Measurements from ENCODE around the gene BAIAP3.

The BAIAP3 gene

DNA sequence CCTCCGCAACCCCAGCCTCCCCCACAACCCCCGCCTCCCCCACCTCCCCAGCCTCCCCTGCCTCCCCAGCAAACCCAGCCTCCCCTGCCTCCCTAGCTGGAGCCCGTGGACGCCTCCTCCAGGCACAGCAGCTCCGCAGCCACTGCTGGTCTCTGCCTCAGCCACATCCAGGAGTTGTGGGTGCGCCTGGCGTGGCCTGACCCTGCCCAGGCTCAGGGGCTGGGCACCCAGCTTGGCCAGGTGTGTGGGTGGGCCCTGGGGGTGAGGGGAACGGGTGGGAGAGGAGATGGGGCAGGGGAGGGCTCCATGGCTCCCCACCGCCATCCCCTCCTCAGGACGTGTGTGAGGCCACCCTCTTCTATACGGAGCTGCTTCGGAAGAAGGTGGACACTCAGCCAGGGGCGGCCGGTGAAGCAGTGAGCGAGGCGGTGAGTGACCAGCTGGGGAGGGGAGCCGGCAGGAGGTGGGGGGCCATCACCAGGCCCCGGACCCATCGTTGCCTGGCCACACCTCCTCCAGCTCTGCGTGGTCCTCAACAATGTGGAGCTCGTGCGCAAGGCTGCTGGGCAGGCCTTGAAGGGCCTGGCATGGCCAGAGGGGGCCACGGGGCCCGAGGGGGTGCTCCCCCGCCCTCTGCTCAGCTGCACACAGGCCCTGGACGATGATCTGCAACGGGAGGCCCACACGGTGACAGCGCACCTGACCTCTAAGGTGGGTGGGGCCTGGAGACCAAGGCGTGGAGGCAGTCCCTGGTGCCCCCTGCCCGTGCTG lies 12.4 kb downstream of the BAIAP3 start:
- DNase-seq (ENCODE audit: low spot score) (no peak), FAIRE-seq (no peak)

DNA sequence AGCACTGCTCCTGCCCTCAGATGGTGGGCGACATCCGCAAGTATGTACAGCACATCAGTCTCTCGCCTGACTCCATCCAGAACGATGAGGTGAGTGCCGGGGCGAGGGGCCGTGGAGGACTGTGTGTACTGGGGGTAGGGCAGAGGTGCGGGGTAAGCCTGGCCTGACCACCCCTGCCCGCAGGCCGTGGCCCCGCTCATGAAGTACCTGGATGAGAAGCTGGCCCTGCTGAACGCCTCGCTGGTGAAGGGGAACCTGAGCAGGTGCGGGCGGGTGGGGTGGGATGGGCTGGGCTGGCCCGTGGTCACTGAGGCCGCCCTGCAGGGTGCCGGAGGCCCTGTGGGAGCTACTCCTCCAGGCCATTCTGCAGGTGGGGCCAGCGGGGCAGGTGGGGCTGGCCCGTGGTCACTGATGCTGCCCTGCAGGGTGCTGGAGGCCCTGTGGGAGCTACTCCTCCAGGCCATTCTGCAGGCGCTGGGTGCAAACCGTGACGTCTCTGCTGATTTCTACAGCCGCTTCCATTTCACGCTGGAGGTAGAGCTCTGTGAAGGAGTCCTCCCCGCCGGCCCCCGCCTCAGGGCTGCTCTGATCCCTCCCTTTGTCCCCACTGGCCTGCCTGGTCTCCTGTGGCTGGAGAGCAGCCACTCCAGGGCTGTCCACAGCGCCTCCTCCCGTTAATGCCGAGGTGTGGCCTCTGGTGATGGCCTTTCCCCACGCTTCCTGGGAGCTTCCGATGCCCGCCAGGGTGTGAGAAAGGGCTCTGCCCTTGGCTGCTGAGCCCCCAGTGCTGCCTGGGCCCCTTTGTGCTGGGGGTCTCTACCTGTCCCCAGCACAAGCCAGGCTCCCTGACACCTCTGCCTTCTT lies 13.2 kb downstream of the BAIAP3 start:
- DNase-seq (ENCODE audit: low spot score) (no peak), FAIRE-seq (no peak)

DNA sequence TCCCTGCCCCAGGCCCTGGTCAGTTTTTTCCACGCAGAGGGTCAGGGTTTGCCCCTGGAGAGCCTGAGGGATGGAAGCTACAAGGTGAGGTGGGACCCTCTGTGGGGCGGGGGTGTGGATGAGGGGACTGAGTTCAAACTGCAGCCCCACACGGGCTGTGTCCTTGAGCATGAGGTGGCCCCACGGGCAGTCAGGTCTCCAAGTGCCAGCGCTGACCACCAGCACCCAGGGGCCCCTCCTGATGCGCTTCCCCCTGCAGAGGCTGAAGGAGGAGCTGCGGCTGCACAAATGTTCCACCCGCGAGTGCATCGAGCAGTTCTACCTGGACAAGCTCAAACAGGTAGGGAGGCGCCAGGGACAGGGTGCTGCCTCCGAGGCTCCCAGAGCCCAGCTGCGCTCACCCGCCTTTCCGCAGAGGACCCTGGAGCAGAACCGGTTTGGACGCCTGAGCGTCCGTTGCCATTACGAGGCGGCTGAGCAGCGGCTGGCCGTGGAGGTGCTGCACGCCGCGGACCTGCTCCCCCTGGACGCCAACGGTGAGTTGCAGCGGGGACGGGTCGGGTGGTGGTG lies 13.9 kb downstream of the BAIAP3 start:
- DNase-seq (ENCODE audit: low spot score) = no peak
- no peak for FAIRE-seq

GRCh38 chr16:1347962-1348361 lies 14.5 kb downstream of the BAIAP3 start:
- FAIRE-seq (no peak), DNase-seq (ENCODE audit: low spot score) (no peak)

GRCh38 chr16:1348441-1348840 lies 15.0 kb downstream of the BAIAP3 start:
- no peak for DNase-seq (ENCODE audit: low spot score)
- no peak for FAIRE-seq

DNA sequence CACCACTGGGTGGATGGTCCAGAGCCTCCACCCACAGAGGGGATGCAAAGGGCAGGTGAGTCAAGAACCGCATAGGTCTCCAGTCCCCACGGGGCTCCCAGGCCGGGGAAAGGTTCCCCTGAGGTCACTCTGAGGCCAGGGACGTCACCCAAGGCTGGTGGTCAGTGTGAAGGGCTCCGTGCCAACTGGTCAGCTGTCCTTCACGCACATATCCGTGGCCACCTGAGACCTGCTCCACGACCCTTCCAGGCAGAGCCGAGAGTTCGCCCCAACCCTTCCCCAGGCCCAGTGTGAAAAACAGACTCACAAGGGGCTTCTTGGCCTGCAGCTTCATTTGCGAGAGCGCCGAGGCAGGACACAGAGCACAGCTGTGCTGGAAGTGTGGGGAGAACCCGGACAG lies 15.5 kb downstream of the BAIAP3 start:
- FAIRE-seq = no peak
- DNase-seq (ENCODE audit: low spot score) = no peak

DNA sequence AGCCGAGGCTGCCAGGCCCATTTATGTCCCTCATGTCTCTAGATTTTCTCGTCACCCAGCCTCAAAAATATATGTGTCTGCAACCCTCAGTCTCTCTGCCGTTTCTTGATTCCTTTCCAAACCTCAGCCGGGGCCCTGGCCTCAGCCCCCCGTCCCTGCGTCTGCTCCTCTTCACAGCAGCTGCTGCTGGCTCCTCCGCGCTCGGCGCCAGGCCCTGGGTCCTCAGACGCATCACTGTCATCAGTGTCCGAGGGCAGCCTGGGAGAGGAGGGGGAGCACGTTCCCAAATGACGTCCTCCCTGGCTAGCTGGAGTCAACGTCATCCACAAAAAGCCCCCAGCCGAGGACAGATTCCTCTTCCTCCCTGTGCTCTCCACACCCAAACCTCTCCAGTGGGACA lies 15.9 kb downstream of the BAIAP3 start:
- DNase-seq (ENCODE audit: low spot score) (no peak), FAIRE-seq (no peak)

- FAIRE-seq = no peak
- DNase-seq (ENCODE audit: low spot score) = no peak
These were observed 16.5 kb downstream of the BAIAP3 start for GRCh38 chr16:1349951-1350350.

DNA sequence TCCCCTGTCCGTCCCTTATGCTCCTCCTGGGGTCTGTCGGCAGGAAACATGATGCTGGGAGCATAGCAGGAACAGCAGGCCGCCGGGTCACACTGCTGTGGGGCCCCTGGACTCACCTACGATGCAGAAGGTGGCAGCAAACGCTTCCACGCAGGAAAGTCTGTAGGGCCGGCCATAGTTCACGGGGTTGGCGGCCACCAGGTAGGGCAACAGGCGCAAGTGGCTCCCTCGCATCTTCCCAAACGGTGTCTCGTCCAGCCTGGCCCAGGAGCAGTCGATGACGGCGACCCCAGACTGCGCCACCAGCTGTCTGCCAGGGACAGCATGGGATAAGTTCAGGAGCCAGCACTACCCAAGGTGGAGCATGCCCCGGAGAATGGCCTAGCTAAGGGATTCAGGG lies 17.2 kb downstream of the BAIAP3 start:
- no peak for DNase-seq (ENCODE audit: low spot score)
- no peak for FAIRE-seq

GRCh38 chr16:1351215-1351581 lies 17.8 kb downstream of the BAIAP3 start:
- DNase-seq (ENCODE audit: low spot score) = no peak
- FAIRE-seq = no peak

DNA sequence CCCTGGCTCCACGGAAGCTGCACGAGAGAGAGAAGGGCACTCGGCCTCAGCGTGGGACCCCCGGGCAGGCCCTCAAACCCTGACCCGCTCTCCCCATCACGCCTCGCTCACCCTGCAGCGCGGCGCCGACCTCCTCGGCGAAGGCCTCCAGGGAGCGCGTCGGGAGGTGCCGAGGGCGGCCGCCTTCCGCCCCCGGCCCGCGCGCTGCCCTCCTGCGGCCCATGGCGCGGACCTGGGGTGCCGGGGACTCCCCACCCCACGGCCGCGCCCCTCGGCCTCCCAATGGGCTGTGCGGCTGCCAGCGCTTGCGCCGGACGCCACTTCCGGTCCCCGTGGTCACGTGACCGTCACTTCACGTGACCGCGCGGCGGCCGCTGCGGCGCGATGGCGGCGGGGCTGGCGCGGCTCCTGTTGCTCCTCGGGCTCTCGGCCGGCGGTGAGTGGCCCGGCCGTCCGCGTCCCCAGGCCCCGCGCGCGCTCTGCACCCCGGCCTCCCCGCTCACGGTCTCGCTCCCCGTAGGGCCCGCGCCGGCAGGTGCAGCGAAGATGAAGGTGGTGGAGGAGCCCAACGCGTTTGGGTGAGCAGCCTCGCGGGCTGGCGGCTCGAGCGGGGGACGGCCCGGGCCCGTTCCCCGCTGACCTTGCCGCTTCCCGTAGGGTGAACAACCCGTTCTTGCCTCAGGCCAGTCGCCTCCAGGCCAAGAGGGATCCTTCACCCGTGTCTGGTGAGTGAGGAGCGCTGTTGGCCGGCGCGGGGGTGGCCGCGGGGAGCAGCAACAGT lies 18.3 kb downstream of the BAIAP3 start, which contains the start of the genes GNPTG and TSR3:
Gene GNPTG, plus strand, starts transcription at position 350 of the 781 bp plus-strand sequence. Its CDS starts 35 bp downstream, at position 385.
Gene TSR3, minus strand, starts transcription at position 297 of the 781 bp plus-strand sequence. Its CDS starts 74 bp downstream, at position 223.
- DNase-seq (ENCODE audit: low spot score) = peak; percentile 49
- no peak for FAIRE-seq

GRCh38 chr16:1354815-1355540 lies 21.5 kb downstream of the BAIAP3 start:
- no peak for DNase-seq (ENCODE audit: low spot score)
- no peak for FAIRE-seq

DNA sequence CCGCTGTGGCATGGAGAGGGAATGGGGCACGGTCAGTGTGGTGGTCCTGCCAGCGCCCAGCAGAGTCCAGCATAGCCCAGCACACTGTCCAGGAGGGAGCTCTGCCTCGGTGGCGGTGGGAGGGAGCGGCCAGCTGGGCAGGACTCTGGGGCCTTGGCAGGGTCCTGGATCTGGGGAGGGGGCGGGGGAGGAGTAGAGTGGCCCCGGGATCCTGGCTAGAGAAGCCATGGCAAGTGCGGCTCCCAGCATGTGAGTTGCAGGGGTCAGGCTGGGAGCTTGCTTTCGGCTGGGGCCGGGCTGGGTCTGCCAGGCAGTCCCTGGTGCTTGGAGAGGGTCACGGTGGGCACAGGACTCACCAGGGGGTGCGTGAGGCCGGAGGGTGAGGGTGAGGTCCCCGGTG lies 22.1 kb downstream of the BAIAP3 start:
- FAIRE-seq (no peak), DNase-seq (ENCODE audit: low spot score) (no peak)

- DNase-seq (ENCODE audit: low spot score) = no peak
- FAIRE-seq = no peak
These were observed 22.8 kb downstream of the BAIAP3 start for GRCh38 chr16:1356061-1356900.

GRCh38 chr16:1357906-1358566 lies 24.6 kb downstream of the BAIAP3 start:
- FAIRE-seq (no peak), DNase-seq (ENCODE audit: low spot score) (peak; percentile 19)

- FAIRE-seq = no peak
- DNase-seq (ENCODE audit: low spot score) = no peak
These were observed 28.4 kb downstream of the BAIAP3 start for GRCh38 chr16:1361685-1362360.

- FAIRE-seq (no peak), DNase-seq (ENCODE audit: low spot score) (no peak)
These were observed 29.4 kb downstream of the BAIAP3 start for GRCh38 chr16:1362807-1363206.

GRCh38 chr16:1363501-1364041 lies 30.1 kb downstream of the BAIAP3 start:
- peak; percentile 21 for DNase-seq (ENCODE audit: low spot score)
- FAIRE-seq = no peak

Data from RCC 7860 (cell line).